ENCODE results near the gene ATP1A1. TPM values are rescaled to one million over a fixed set of nuclear protein-coding genes. Genes with fewer than 3 reads are reported as not detected.

The ATP1A1 gene
- total RNA-seq, 1 donor from 2014 or later = 216 TPM

GRCh38 chr1:116367256-116367945 is 5.6 kb upstream of the ATP1A1 start:
- DNase-seq (ENCODE audit: low read depth) = no peak
- no peaks in the 10 kb centered on the region for H3K27me3 ChIP-seq (ENCODE audit: control insufficient read depth, insufficient read depth, low read length)
- no peak overlapping the region for H3K4me3 ChIP-seq (ENCODE audit: low read depth, low read length)
- TF ChIP-seq CTCF (IDR thresholded peaks at IDR 0.05; ENCODE audit: insufficient read depth, low read length, poor library complexity, severe bottlenecking) = no peak
- no peaks in the 10 kb centered on the region for H3K36me3 ChIP-seq (ENCODE audit: control insufficient read depth, insufficient read depth, low read length)

GRCh38 chr1:116368241-116368640 is 4.8 kb upstream of the ATP1A1 start:
- H3K4me3 ChIP-seq (ENCODE audit: low read depth, low read length) = no peak overlapping the region
- no peak for DNase-seq (ENCODE audit: low read depth)
- no peak for TF ChIP-seq CTCF (IDR thresholded peaks at IDR 0.05; ENCODE audit: insufficient read depth, low read length, poor library complexity, severe bottlenecking)
- no peaks in the 10 kb centered on the region for H3K36me3 ChIP-seq (ENCODE audit: control insufficient read depth, insufficient read depth, low read length)
- no peaks in the 10 kb centered on the region for H3K27me3 ChIP-seq (ENCODE audit: control insufficient read depth, insufficient read depth, low read length)

- H3K4me3 ChIP-seq (ENCODE audit: low read depth, low read length) = no peak overlapping the region
- H3K27me3 ChIP-seq (ENCODE audit: control insufficient read depth, insufficient read depth, low read length) = no peaks in the 10 kb centered on the region
- DNase-seq (ENCODE audit: low read depth) = no peak
- no peak for TF ChIP-seq CTCF (IDR thresholded peaks at IDR 0.05; ENCODE audit: insufficient read depth, low read length, poor library complexity, severe bottlenecking)
- peaks cover 2% of the 10 kb centered on the region for H3K36me3 ChIP-seq (ENCODE audit: control insufficient read depth, insufficient read depth, low read length)
Measured at GRCh38 chr1:116370181-116370580, 2.9 kb upstream of the ATP1A1 start.

- H3K4me3 ChIP-seq (ENCODE audit: low read depth, low read length) = no peak overlapping the region
- no peak for DNase-seq (ENCODE audit: low read depth)
- no peak for TF ChIP-seq CTCF (IDR thresholded peaks at IDR 0.05; ENCODE audit: insufficient read depth, low read length, poor library complexity, severe bottlenecking)
- H3K36me3 ChIP-seq (ENCODE audit: control insufficient read depth, insufficient read depth, low read length) = peaks cover 2% of the 10 kb centered on the region
- no peaks in the 10 kb centered on the region for H3K27me3 ChIP-seq (ENCODE audit: control insufficient read depth, insufficient read depth, low read length)
Measured at GRCh38 chr1:116371752-116372151, 1.3 kb upstream of the ATP1A1 start.

- Histone ChIP-seq H3K36me3 (ENCODE audit: control insufficient read depth, insufficient read depth, low read length) (peaks cover 2% of the 10 kb centered on the region), H3K27me3 (ENCODE audit: control insufficient read depth, insufficient read depth, low read length) (no peaks in the 10 kb centered on the region), H3K4me3 (ENCODE audit: low read depth, low read length) (peak overlapping the region; percentile 71)
- no peak for TF ChIP-seq CTCF (IDR thresholded peaks at IDR 0.05; ENCODE audit: insufficient read depth, low read length, poor library complexity, severe bottlenecking)
- DNase-seq (ENCODE audit: low read depth) = no peak
Measured at GRCh38 chr1:116372191-116372590, 853 bp upstream of the ATP1A1 start.
